GM18951 (cell line): Measurements from ENCODE around the gene TDRD7.

Experiments used
- POLR2A ChIP-seq: IDR thresholded peaks from 4 replicates; pipeline ENCODE4 v1.6.1; 2011; ENCODE audit warnings: mild to moderate bottlenecking; ENCODE audit not compliant: insufficient read length, insufficient read depth; ENCODE audit errors: extremely low read depth
- in situ Hi-C: fragments of 300-500 bp; cut with MboI; formaldehyde crosslinking; loops from one replicate; pipeline ENCODE4 v1.12.0; 2022; ENCODE audit warnings: low sequenced_read_pairs, mixed read lengths, inconsistent platforms; ENCODE audit not compliant: unreplicated experiment

Gene TDRD7

DNA sequence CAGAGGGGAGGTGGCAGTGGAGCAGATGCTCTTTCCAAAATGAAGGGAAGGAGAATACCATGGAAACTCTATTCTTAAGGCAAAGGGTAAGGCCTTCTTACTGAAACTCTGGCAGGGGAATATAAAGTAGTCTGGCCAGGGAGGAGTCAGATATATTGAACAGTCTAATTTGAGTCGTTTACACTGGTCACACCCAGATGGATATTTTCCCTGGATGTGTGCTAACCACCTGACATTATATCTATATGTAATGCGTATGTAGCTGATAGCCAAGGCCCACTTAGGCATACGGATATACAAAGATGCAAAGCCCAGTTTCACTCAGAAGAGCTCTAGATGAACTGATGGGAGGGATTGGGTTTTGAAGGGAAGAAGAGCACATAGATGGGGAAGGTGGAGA is 7.0 kb downstream of the TDRD7 start:
- in situ Hi-C loops: no loop called here
- TF ChIP-seq POLR2A: no peak

- in situ Hi-C loops: no loop called here
- TF ChIP-seq POLR2A: no peak
Measured at GRCh38 chr9:97419309-97419867, 7.5 kb downstream of the TDRD7 start.

- no peak for TF ChIP-seq POLR2A
- in situ Hi-C loops: no loop called here
Measured at GRCh38 chr9:97425336-97425972, 13.6 kb downstream of the TDRD7 start.

DNA sequence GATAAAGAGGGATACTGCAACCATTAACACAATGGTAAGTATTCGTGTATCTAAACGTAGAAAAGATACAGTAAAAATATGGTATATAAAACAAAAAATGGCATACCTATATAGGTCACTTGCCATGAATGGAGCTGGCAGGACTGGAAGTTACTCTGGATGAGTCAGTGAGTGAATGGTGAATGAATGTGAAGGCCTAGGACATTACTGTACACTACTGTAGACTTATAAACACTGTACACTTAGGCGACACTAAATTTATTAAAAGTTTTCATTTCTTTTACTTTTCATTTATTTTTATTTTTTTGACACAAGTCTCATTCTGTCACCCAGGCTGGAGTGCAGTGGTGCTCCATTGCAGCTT is 14.1 kb downstream of the TDRD7 start:
- in situ Hi-C loops: no loop called here
- TF ChIP-seq POLR2A: no peak

- no peak for TF ChIP-seq POLR2A
Measured at GRCh38 chr9:97427885-97428284, 16.0 kb downstream of the TDRD7 start.

GRCh38 chr9:97430316-97431043 is 18.6 kb downstream of the TDRD7 start:
- in situ Hi-C loops: no loop called here
- no peak for TF ChIP-seq POLR2A

More at GRCh38 chr9:97427885-97428284, 16.0 kb downstream of the TDRD7 start:
- in situ Hi-C loops: no loop called here

DNA sequence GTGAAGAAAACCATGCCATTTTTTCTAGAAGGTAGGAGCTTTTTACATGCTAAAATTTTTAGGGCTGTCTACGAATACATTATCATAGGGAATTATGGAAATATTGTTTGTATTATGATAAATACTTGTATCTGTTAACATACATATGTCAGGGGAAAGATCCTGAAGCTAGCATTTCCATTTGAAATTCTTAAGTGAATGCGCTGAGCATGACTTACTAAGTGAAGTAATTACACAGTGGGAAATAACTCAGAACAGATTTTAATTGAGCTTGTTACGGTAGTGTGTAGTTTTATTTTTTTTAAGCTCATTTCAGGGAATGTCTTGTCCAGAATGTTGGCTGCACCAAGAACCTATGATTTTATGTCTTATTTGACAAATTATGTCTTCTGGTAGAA is 19.1 kb downstream of the TDRD7 start:
- in situ Hi-C loops: no loop called here
- TF ChIP-seq POLR2A: no peak

DNA sequence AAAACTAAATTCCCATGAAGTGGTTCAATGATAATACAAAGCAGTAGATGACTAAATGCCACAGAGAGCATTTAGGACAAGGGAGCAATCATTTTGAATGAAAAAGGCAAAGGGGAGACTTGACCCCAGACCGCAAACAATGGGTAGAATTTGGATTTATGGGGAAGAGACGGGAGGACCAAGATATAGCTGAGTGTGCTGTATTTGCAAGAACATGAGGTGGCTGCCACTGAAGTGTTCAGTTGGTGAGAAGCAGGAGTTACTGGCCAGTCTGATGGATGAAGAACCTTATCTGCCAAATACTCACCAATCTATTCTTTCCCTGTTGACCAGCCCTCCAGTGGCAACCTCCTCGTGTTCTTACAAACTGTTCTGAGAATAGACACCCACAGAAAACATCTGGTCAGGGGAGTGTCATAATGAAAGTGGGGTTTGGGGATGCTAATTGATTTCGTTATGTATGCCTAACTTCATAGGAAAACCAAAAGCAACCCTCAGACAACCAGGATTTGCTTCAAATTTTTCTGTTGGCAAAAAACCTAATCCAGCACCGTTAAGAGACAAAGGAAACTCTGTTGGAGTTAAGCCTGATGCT is 19.8 kb downstream of the TDRD7 start:
- in situ Hi-C loops: no loop called here

GRCh38 chr9:97437051-97437600 is 25.2 kb downstream of the TDRD7 start:
- in situ Hi-C loops: no loop called here
- TF ChIP-seq POLR2A: no peak

More for the DNA sequence above, 19.8 kb downstream of the TDRD7 start:
- no peak for TF ChIP-seq POLR2A

- no peak for TF ChIP-seq POLR2A
- in situ Hi-C loops: no loop called here
Measured at GRCh38 chr9:97438257-97438656, 26.4 kb downstream of the TDRD7 start.

- TF ChIP-seq POLR2A: no peak
- in situ Hi-C loops: no loop called here
Measured at GRCh38 chr9:97438666-97439065, 26.8 kb downstream of the TDRD7 start.

- TF ChIP-seq POLR2A: no peak
- in situ Hi-C loops: no loop called here
Measured at GRCh38 chr9:97440160-97440559, 28.3 kb downstream of the TDRD7 start.

DNA sequence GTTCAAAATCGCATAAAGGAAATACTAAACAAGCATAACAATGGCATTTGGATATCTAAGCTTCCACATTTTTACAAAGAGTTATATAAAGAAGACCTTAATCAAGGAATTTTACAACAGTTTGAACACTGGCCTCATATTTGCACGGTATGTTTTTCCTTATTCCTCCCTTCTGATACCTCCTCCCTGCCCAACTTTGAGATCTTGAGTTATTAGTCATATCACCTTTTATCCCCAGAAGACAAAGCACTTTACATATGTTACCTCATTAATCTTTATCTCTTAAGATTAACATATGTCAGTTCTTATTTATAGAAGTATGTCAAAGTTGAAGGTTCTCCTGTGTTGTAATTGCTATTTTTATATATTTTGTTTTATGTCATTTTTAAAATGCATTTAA is 29.8 kb downstream of the TDRD7 start:
- no peak for TF ChIP-seq POLR2A
- in situ Hi-C loops: no loop called here
